Fibroblast of skin of scalp (primary cell): ENCODE data around the gene RPL31.
A peak's percentile ranks its signal among the peaks of the same experiment; 100 is the strongest.

ENCODE experiments used
- DNase-seq: peaks from one replicate; pipeline ENCODE4 v3.0.0-alpha.2; 2013

The RPL31 gene

DNA sequence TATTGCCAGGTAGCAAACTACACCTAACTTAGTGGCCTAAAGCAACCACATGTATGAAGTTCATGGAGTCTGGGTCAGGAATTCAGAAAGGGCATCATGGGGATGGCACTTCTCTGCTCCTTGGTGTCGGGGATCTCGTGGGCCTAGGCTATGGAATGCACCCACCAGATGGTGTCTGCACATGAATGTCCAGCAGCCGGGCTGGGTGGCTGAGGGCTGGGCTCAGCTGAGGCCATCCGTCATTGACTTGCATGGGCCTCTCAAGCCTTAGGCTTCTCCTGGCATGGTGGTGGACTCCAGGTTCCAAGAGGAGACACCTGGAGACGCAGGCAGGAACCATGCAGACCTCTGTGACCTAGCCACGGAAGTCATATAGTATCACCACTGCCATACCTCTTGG is 26.0 kb upstream of the RPL31 start:
- DNase-seq, result no peak

DNA sequence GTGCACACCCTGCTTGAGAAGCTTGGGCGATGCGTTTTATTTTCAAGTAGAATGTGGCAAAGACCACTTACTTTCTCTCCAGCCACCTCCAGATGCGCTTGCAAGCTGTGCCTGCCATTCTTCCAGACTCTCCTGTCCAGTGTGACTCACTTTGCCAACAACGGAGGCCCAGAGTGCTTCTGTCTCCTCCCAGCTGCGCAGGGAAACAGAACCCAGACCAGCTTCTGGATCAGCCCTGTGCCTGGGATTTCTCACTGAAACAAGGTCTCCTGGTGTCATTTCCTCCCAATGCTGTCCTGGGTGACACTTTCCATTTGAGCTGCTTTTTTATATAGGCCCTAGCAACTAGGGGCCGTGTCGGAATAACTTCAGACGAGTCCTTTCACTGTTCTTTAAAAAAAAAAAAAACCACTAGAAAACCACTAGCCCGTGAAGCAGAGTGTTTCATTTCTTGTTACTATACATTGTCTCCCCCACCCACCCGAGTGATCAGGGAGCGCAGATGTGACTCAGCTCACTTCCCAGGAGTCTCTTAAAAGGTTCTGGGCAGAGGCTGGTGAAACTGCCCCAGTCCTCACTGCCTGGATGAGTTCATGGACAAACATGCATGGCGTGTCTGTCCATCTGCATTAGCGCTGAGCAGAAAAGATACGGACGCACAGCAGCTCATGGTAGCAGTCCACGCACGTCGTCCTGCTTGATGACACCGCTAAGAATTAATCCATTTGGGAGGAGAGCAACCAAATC is 25.3 kb upstream of the RPL31 start:
- peak; percentile 41 for DNase-seq

DNA sequence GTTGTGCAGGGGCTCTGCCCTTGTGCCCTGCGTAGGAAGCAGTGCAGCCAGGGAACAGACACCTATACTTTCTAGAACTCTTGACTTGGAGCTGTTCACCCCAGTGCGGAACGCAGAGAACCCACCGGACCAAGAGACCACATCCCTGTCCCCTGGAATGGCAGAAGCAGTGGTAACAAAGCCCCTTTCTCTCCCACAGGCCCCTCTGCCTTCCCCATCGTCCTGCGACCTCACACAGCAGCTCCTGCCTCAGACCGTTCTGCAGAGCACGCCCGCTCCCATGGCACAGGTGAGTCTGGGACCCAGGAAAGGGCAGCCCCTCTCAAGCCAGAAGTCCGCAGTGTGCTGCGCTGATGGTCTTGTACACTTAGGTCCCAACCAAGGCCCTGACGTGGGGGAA is 24.6 kb upstream of the RPL31 start:
- DNase-seq, result no peak

GRCh38 chr2:100978582-100979191 is 23.4 kb upstream of the RPL31 start:
- peak; percentile 26 for DNase-seq

DNA sequence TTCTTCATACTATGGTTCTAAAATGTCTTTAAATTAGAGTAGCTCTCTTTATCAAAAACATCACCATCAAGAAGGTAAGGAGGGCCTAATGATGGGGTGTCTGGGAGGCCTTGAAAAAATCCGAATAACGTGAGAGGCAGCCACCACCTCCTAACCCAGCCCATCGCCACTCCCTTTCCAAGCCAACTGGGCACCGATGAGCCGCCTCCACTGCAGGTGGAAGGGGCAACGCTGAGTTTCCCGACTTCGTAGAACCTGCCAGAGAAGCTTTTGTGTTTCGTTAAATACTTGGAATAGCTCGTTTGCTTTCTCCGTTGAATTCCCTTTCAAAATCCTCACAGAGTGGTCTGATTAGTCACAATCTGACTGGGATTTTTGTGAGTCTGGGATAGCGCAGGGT is 22.0 kb upstream of the RPL31 start:
- no peak for DNase-seq

DNA sequence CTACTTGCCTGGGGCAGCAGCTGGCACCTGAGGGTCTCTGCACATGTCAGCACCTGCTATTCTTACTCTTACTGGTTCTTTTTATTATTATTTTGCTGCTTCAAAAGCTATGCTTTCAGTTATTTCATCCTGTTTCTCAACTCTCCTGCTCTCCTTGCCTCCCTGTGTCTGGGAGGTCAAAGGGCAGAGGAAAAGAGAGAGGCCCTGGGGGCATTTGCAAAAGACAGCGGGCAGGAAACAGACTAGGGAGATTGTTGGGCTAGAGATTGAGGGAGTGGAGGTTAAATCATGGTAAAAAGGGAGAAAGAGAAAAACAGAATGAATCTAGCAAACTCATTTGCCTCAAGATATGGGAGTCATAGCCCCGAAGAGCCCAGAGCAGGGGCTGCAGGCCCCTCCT is 21.1 kb upstream of the RPL31 start:
- DNase-seq, result no peak

GRCh38 chr2:100982431-100982861 is 19.6 kb upstream of the RPL31 start:
- DNase-seq, result no peak

GRCh38 chr2:100983201-100983600 is 18.9 kb upstream of the RPL31 start:
- no peak for DNase-seq

DNA sequence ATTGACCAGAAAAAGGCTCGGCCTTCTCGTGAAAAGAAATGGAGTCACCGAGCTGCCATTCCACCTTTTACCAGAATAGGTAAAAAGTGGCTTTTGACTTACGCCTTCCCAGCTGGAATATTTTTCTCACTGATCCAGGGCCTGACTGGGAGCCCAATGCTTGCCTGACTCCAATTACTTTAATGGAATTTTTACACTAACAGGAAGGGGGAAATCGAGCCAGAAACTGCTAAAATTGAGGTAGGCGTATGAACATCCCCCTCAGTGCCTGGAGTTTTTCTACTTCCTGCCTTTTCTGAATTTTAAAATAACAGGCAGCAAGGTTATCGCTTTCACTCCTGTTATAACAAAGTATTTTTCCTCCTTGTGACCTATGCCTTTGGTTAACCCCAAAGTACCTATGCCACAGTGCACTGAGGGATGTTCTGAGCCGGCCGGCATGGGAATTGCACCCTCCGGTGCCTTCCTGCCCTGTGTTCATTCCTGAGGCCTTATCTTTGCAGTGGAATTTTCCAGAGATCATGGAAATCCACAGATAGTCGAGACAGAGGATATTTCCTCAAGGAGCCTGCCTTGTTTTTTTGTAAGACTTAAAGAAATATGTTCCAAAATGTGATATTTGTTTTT is 18.3 kb upstream of the RPL31 start:
- DNase-seq, result no peak

DNA sequence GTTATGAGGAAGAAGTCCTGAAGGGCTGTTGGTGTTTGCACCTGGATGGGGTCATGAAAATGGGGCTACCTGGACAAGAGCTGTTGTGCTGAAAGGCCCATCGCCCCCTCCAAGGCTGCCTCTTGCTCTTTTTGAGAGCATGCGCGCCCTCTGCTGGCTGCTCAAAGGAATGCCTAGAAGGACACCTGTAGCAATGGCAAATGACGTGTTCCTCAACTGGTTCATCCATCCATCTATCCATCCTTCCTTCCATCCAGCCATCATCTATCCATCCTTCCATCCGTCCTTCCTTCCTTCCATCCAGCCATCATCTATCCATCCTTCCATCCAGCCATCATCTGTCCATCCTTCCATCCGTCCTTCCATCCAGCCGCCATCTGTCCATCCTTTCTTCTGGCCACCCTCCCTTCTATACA is 17.2 kb upstream of the RPL31 start:
- DNase-seq, result peak; percentile 73

- DNase-seq, result no peak
These were observed 15.9 kb upstream of the RPL31 start for GRCh38 chr2:100986157-100986556.

GRCh38 chr2:100987536-100987935 is 14.6 kb upstream of the RPL31 start:
- no peak for DNase-seq

DNA sequence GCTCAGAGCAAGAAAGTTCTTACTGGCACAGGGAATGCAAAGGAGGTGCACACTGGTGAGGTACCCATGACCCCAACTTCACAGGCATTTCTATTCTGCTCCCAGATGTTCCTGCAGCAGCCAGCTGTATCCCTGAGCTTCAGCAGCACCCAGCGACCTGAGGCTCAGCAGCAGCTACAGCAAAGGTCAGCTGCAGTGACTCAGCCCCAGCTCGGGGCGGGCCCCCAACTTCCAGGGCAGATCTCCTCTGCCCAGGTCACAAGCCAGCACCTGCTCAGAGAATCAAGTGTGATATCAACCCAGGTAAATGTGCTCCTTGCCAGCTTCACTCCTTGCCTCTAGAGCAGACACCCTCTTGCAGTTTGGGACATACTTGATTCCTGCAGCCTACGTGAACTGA is 14.1 kb upstream of the RPL31 start:
- DNase-seq, result no peak

GRCh38 chr2:100988630-100989417 is 13.3 kb upstream of the RPL31 start:
- peak; percentile 79 for DNase-seq

- DNase-seq, result no peak
These were observed 12.4 kb upstream of the RPL31 start for GRCh38 chr2:100989666-100990065.

- DNase-seq, result no peak
These were observed 11.9 kb upstream of the RPL31 start for GRCh38 chr2:100990166-100990565.

DNA sequence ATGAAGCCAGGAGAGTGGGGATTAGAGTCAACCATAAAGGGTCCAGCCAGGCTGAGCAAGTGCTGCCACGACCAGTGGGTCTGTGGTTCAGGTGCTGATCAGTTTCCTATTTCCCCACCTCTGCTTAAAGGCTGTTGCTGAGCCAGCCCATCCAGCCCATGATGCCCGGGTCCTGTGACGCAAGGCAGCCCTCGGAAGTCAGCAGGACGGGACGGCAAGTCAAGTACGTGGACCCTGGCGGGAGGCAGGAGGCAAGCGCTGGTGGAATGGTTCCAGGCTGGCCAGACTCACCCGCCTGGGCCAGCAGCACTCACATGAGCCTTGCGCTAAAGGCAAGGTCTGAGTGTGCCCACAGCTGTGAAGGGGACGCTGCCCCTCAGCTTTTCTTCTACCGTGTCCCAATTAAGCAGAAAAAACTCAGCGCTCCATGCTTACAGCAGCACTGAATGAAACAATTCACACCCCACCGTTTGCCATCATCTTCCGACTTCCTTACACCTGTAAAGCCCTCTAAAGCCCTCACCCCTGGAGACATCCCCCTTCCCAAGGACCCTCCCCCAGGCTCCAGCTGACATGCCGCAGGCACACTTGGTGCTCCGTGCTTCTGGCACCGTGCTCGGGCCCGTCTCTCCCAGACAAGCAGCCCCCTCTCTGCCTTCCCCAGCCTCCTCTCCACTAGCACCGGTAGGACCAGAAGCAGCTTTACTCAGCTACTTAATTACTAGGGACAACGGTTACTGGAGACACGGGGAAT is 11.3 kb upstream of the RPL31 start:
- DNase-seq, result no peak

GRCh38 chr2:100991404-100991773 is 10.7 kb upstream of the RPL31 start:
- DNase-seq, result no peak

DNA sequence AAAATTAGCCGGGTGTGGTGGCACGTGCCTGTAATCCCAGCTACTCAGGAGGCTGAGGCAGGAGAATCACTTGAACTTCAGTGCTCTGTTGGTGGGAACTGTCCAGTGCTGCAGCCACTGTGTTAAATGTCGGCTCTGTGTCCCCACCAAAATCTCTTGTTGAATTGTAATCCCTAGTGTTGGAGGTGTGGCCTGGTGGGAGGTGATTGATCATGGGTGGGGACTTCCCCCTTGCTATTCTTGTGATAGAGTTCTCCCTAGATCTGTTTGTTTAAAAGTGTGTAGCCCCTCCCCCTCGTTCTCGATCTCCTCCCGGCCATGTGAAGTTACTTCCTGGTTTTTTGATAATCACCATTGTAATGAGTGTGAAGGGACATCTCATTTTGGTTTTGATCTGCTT is 9.8 kb upstream of the RPL31 start:
- no peak for DNase-seq

GRCh38 chr2:100993294-100993693 is 8.8 kb upstream of the RPL31 start:
- DNase-seq, result no peak

GRCh38 chr2:100995309-100996075 is 6.6 kb upstream of the RPL31 start:
- no peak for DNase-seq
